PC-3 (cell line): ENCODE data around the gene EIF3I.

ENCODE experiments used
- CTCF ChIP-seq: fragments of 300-600 bp; sonication (generic); conservative IDR thresholded peaks from 2 replicates; pipeline ENCODE4 v1.5.1; 2017; ENCODE audit warnings: antibody characterized with exemption, low read depth, mild to moderate bottlenecking, low read length
- EZH2 ChIP-seq: fragments of 300-600 bp; sonication (generic); IDR thresholded peaks from one replicate; pipeline ENCODE4 v1.6.1; 2017; ENCODE audit warnings: antibody characterized with exemption, mild to moderate bottlenecking, low read length; ENCODE audit not compliant: unreplicated experiment
- EZH2phosphoT487 ChIP-seq: fragments of 300-600 bp; sonication (generic); IDR thresholded peaks from 2 replicates; pipeline ENCODE4 v1.6.1; 2018; ENCODE audit warnings: mild to moderate bottlenecking, antibody characterized with exemption, low read length, borderline replicate concordance

- no peak for TF ChIP-seq CTCF
- TF ChIP-seq EZH2, result no peak
- no peak for TF ChIP-seq EZH2phosphoT487
These were observed 43.6 kb upstream of the EIF3I start for GRCh38 chr1:32178380-32179192.
